HG03469 (cell line): Measurements from ENCODE around the gene KRTAP4-11.
"Not testable (repeated sequence)": the region's sequence is repeated elsewhere in the genome, so short reads cannot be mapped to it uniquely, and the experiment has no call there.

ENCODE experiments used
- ATAC-seq: cut with Tn5 transposase; IDR thresholded peaks from one replicate; pipeline ENCODE4 v1.9.1; 2021; ENCODE audit warnings: mild to moderate bottlenecking, moderate library complexity, moderate number of reproducible peaks; ENCODE audit not compliant: unreplicated experiment

Gene KRTAP4-11

GRCh38 chr17:41125064-41125463 lies 6.9 kb upstream of the KRTAP4-11 start:
- no peak for ATAC-seq

- not testable (repeated sequence) for ATAC-seq
Measured at GRCh38 chr17:41123991-41124371, 5.8 kb upstream of the KRTAP4-11 start, which contains the start of gene KRTAP4-12. Gene KRTAP4-12 (minus strand): TSS chr17:41124182. CDS start chr17:41124122, 60 bp downstream.

GRCh38 chr17:41123292-41123990 lies 5.3 kb upstream of the KRTAP4-11 start:
- ATAC-seq: not testable (repeated sequence)

- no peak for ATAC-seq
Measured at GRCh38 chr17:41121742-41122141, 3.6 kb upstream of the KRTAP4-11 start.

- ATAC-seq: not testable (repeated sequence)
Measured at GRCh38 chr17:41119696-41120690, 1.8 kb upstream of the KRTAP4-11 start.

- no peak for ATAC-seq
Measured at GRCh38 chr17:41118721-41119120, 548 bp upstream of the KRTAP4-11 start.

GRCh38 chr17:41116297-41116696 lies 1.9 kb downstream of the KRTAP4-11 start:
- ATAC-seq: no peak

- no peak for ATAC-seq
Measured at GRCh38 chr17:41111151-41111885, 6.9 kb downstream of the KRTAP4-11 start.

GRCh38 chr17:41108728-41109386 lies 9.3 kb downstream of the KRTAP4-11 start:
- ATAC-seq: not testable (repeated sequence)

- no peak for ATAC-seq
Measured at GRCh38 chr17:41107941-41108450, 10.2 kb downstream of the KRTAP4-11 start.

GRCh38 chr17:41105347-41105746 lies 12.8 kb downstream of the KRTAP4-11 start, which contains the start of gene KRTAP4-9:
Gene KRTAP4-9 (plus strand): TSS chr17:41105389. CDS start chr17:41105389, 0 bp downstream.
- ATAC-seq: not testable (repeated sequence)

- ATAC-seq: not testable (repeated sequence)
Measured at GRCh38 chr17:41104386-41105038, 13.7 kb downstream of the KRTAP4-11 start.

GRCh38 chr17:41103896-41104295 lies 14.3 kb downstream of the KRTAP4-11 start:
- ATAC-seq: no peak

- no peak for ATAC-seq
Measured at GRCh38 chr17:41101586-41102259, 16.4 kb downstream of the KRTAP4-11 start, which contains the start of gene KRTAP4-16. Gene KRTAP4-16 (minus strand): TSS chr17:41102209. CDS start chr17:41102209, 0 bp downstream.

GRCh38 chr17:41099682-41100480 lies 18.3 kb downstream of the KRTAP4-11 start:
- not testable (repeated sequence) for ATAC-seq

- ATAC-seq: no peak
Measured at GRCh38 chr17:41098481-41098880, 19.7 kb downstream of the KRTAP4-11 start.

GRCh38 chr17:41098042-41098441 lies 20.1 kb downstream of the KRTAP4-11 start, which contains the start of gene KRTAP4-8:
Gene KRTAP4-8 (minus strand): TSS chr17:41098142. CDS start chr17:41098084, 58 bp downstream.
- ATAC-seq: no peak

GRCh38 chr17:41096055-41096454 lies 22.1 kb downstream of the KRTAP4-11 start:
- no peak for ATAC-seq
